Bone marrow (tissue), 2 donors: ENCODE results near the gene STK32C.
"Not testable (repeated sequence)": the region's sequence is repeated elsewhere in the genome, so short reads cannot be mapped to it uniquely, and the experiment has no call there.

ENCODE experiments used
- DNase-seq, 2 donors: peaks; one replicate each; lab custom pipeline; 2025; lab: John Stamatoyannopoulos, UW

STK32C gene

GRCh38 chr10:132281915-132282666, 25.7 kb downstream of the STK32C start:
- DNase-seq, result no peak

- no peak for DNase-seq
These were observed 27.1 kb downstream of the STK32C start for GRCh38 chr10:132280646-132281074.

DNA sequence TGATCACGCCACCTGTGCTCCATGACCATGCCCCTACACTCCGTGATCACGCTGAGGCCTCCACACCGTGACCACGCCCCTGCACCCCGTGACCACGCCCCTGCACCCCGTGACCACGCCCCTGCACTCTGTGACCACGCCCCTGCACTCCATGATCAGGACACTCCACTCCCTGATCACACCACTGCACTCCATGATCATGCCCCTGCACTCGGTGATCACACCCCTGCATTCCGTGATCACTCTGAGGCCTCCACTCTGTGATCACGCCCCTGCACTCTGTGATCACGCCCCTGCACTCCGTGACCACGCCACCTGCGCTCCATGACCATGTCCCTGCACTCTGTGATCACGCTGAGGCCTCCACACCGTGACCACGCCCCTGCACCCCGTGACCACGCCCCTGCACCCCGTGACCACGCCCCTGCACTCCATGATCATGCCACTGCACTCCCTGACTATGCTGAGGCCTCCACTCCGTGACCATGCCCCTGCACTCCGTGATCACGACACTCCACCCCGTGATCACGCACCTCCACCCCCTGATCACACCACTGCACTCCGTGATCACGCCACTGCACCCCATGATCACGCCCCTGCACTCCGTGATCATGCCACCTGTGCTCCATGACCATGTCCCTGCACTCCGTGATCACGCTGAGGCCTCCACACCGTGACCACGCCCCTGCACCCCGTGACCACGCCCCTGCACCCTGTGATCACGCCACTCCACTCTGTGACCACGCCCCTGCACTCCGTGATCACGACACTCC, 27.7 kb downstream of the STK32C start:
- DNase-seq, result no peak

- DNase-seq, result no peak
These were observed 30.4 kb downstream of the STK32C start for GRCh38 chr10:132277311-132277741.

- no peak for DNase-seq
These were observed 31.0 kb downstream of the STK32C start for GRCh38 chr10:132276706-132277105.

GRCh38 chr10:132276179-132276675, 31.5 kb downstream of the STK32C start:
- no peak for DNase-seq

GRCh38 chr10:132275426-132276178, 32.1 kb downstream of the STK32C start:
- DNase-seq, result no peak

GRCh38 chr10:132274986-132275385, 32.8 kb downstream of the STK32C start:
- no peak for DNase-seq

GRCh38 chr10:132274581-132274980, 33.2 kb downstream of the STK32C start:
- no peak for DNase-seq

DNA sequence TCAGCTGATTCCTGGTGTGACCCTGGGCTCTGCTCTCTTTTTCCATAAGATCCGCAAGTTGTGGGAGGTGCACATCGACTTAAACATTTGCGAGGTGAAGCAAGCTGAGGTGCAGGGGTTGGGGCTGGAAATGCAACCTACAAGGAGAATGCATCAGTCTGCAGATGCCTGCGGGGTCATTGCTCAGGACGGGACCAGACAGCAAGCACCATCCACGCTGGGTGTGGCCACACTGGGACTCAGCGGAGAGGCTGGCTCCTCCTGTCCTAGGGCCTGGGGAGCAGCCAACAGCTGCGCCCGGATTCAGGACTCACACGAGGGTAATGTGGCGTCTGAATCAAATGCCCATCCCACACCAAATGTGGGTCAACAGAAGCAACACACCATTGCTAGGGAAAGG, 33.8 kb downstream of the STK32C start:
- DNase-seq, result no peak

DNA sequence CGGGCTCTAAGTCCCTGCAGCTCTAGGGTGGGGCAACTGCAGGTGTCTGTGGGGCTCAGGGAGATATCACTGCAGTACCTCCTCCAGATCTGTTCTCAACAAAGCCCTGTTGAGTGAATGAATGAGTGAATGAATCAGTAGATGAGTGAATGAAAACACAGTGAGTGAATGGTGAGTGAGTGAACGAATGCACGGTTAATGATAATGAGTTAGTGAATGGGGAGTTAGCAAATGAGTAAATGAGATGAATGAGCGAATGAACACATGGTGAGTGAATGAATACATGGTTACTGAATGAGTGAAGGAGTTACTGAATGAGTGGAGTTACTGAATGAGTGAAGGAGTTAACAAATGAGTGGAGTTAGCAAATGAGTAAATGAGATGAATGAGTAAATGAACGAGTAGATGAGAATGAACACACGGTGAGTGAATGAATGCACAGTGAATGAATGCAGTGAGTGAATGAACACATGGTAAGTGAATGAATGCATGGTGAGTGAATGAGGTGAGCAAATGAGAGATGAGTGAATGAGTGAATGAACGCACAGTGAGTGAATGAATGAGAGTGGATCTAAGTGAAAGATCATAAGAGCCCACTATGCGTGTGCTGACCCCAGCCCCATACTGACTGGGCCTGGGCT, 34.3 kb downstream of the STK32C start:
- no peak for DNase-seq

DNA sequence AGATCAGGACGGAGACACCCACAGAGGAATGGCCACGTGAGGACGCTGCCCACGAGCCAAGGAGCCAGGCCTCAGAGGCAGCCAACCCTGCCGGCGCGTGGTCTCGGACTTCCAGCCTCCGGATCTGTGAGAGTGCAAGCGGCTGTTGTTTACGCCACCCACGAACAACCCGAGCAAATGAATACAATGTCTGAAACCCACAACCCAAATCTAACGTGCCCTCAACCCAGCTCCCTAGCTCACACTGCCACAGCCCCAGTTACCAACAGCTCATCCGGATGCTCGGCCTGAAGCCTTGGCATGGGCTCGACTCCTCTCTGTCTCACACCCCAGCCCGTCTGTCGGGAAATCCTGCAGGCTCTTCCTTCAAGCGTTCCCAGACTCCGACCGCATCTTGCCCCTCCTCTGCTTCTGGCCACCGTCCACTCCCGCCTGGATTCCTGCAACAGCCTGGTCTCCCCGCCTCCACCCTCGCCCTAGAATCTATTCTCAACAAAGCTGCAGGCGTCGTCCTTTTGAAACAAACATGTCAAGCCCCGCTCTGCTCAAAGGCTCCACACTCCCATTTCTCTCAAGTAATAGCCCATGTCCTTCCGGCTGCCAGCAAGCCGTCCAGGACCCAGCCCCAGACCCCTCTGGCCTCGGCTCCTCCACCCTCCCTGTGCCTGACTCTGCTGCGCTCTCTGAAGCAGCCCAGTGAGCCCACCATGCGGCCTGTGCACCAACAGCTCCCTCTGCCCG, 35.3 kb downstream of the STK32C start:
- DNase-seq, result no peak

DNA sequence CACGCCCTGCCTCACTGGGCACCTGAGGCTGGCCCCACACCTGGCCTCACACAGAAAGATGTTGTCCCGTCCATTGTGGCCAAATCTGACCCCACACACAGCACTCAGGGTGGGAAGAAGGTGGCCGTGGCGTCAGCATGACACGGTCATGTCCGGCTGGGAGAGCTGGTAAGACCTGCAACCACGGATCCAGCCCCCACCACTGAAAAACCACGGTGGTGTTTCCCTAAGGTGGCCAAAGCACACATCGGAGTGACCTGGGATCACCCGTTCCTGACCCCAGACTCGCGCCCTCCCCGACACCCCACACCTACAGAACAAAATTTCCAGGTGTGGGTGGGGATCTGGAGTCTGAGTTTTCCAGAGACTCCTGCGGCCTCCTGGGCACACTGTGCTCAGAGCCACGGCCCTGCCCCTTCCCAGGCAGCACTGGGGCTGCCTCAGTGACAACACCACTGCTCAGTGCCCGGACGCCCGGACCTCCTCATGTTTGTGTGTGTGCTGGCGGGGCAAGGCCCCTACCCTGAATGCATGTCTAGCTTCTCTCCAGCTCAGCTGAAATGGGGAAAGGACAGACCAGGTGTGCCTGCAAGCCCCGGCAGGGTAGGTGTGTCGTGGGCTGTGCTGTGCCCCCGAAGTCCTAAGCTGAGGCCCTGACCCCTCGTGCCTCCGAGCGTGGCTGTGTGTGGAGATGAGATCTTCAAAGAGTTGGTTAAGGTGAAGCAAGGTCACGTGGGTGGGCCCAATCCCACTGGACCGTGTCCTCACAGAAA, 36.1 kb downstream of the STK32C start:
- no peak for DNase-seq

GRCh38 chr10:132270721-132271457, 36.9 kb downstream of the STK32C start:
- DNase-seq, result no peak

- DNase-seq, result no peak
These were observed 37.5 kb downstream of the STK32C start for GRCh38 chr10:132270256-132270655.

GRCh38 chr10:132269266-132270230, 38.2 kb downstream of the STK32C start:
- no peak for DNase-seq

- DNase-seq, result not testable (repeated sequence)
These were observed 39.8 kb downstream of the STK32C start for GRCh38 chr10:132267916-132268315.

DNA sequence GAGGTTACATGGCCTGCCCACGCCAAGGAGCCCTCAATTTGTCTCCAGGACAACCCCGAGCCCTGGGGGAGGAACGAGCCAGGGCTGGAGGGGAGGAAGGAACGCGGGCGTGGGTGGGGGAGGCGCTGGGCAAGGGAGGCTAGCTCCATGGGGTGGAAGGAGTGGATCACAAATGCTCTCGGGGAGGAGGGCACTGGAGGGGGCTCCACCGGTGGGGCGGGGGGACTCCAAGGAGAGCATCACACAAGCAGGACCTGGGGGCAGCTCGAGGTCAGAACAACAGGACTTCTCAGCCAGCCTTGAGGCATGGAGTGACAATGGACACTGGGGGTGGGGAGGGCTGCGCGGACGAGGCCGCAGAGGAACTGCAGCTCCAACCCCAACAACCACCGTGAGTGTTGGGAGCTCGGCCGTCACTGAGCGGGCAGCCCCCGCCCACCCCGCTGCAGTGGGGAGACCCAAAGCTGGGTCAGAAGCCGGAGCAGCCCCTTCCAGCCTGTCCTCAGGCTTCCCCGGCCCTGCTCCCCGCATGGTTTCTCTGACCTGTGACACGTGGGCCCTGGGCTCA, 41.1 kb downstream of the STK32C start:
- no peak for DNase-seq
